H1 (cell line): ENCODE measurements around the gene RFPL1. TPM values are rescaled to one million over a fixed set of nuclear protein-coding genes. Genes with fewer than 3 reads are reported as not detected.

Source experiments
- CTCF ChIA-PET: fragments of 300-600 bp; sonication (Branson Sonifier 250); formaldehyde crosslinking; loops from one replicate; lab custom pipeline; 2021; ENCODE audit not compliant: partially characterized antibody; lab: Charles Lee
- POLR2A ChIA-PET: fragments of 300-600 bp; sonication (Branson Sonifier 250); formaldehyde crosslinking; loops from one replicate; lab custom pipeline; 2021; ENCODE audit warnings: inconsistent platforms; ENCODE audit not compliant: partially characterized antibody; lab: Charles Lee
- DNase-seq, 2 experiments: peaks; one replicate each; pipeline versions ENCODE4 v3.0.0 to v3.0.0-alpha.2; 2010 to 2022; ENCODE audit warnings: low spot score in 2 of 2, low read depth in 1 of 2, mixed read lengths in 1 of 2
- FAIRE-seq: peaks from 2 replicates; lab custom pipeline; 2011; peaks lifted over from hg19 to GRCh38; lab: Jason Lieb, UNC
- H2AFZ ChIP-seq: 2 replicates; pipeline ENCODE4 v1.8.1; 2012; ENCODE audit warnings: low read length, inconsistent platforms
- H2AK5ac ChIP-seq: 2 replicates; pipeline ENCODE4 v1.6.1; 2013; ENCODE audit warnings: low read depth, low read length
- H2BK120ac ChIP-seq: replicated peaks from 2 replicates; pipeline ENCODE3; 2013; ENCODE audit warnings: low read depth, low read length, inconsistent platforms
- H2BK12ac ChIP-seq: 2 replicates; pipeline ENCODE4 v1.6.1; 2013; ENCODE audit warnings: low read depth, low read length
- H2BK15ac ChIP-seq: 2 replicates; pipeline ENCODE4 v1.6.1; 2013; ENCODE audit warnings: low read length
- H2BK20ac ChIP-seq: 2 replicates; pipeline ENCODE4 v1.6.1; 2013; ENCODE audit warnings: low read length
- H2BK5ac ChIP-seq: 2 replicates; pipeline ENCODE4 v1.6.1; 2013; ENCODE audit warnings: low read depth, low read length
- H3K14ac ChIP-seq: 2 replicates; pipeline ENCODE4 v1.6.1; 2013; ENCODE audit warnings: inconsistent platforms; ENCODE audit not compliant: insufficient read length
- H3K18ac ChIP-seq: 2 replicates; pipeline ENCODE4 v1.6.1; 2013; ENCODE audit warnings: low read length; ENCODE audit errors: extremely low read depth
- H3K23ac ChIP-seq: 2 replicates; pipeline ENCODE4 v1.6.1; 2013; ENCODE audit warnings: inconsistent platforms; ENCODE audit not compliant: insufficient read length
- H3K23me2 ChIP-seq: 2 replicates; pipeline ENCODE4 v1.6.1; 2013; ENCODE audit warnings: low read depth, low read length
- H3K27ac ChIP-seq: 2 replicates; pipeline ENCODE4 v1.6.1; 2011; ENCODE audit warnings: low read depth, low read length, inconsistent platforms
- H3K27me3 ChIP-seq, 4 experiments: replicated peaks in 1 of 4; 1 replicate in 1 of 4; 2 replicates in 3 of 4; pipeline versions ENCODE4 v1.6.1 to v1.8.1; 2011 to 2013; ENCODE audit warnings: low read length in 3 of 4, mild to moderate bottlenecking in 3 of 4, inconsistent platforms in 2 of 4, mixed read lengths in 2 of 4, moderate library complexity in 1 of 4; ENCODE audit not compliant: control insufficient read depth in 3 of 4, insufficient read depth in 3 of 4; ENCODE audit errors: extremely low read depth in 1 of 4
- H3K36me3 ChIP-seq, 4 experiments: 2 replicates each; pipeline versions ENCODE4 v1.6.1 to v1.8.1; 2011 to 2013; ENCODE audit warnings: mild to moderate bottlenecking in 4 of 4, low read length in 3 of 4, moderate library complexity in 2 of 4, control low read depth in 1 of 4, inconsistent platforms in 1 of 4; ENCODE audit not compliant: insufficient read depth in 4 of 4, control insufficient read depth in 2 of 4
- H3K4ac ChIP-seq: replicated peaks from 2 replicates; pipeline ENCODE3; 2013; ENCODE audit warnings: low read length, low read depth, mixed read lengths, inconsistent platforms; ENCODE audit not compliant: insufficient read length
- H3K4me1 ChIP-seq, 4 experiments: replicated peaks in 1 of 4; 1 replicate in 1 of 4; 2 replicates in 3 of 4; pipeline versions ENCODE4 v1.6.1 to v1.8.1; 2011 to 2013; ENCODE audit warnings: low read length in 3 of 4, inconsistent platforms in 2 of 4, mixed read lengths in 1 of 4; ENCODE audit not compliant: insufficient read depth in 4 of 4, control insufficient read depth in 3 of 4
- H3K4me2 ChIP-seq, 2 experiments: 2 replicates each; pipeline versions ENCODE4 v1.6.1 to v1.8.1; 2011 to 2013; ENCODE audit warnings: low read depth in 2 of 2, low read length in 2 of 2, control low read depth in 1 of 2, inconsistent platforms in 1 of 2, mild to moderate bottlenecking in 1 of 2; ENCODE audit not compliant: insufficient read depth in 1 of 2
- H3K4me3 ChIP-seq, 4 experiments: fragments of 200-600, 300-600 bp in 1 of 4; sonication (generic), shearing (Covaris generic), sonication (Bioruptor Twin) in 1 of 4; 2 replicates each; pipeline versions ENCODE4 v1.5.1 to v1.8.1; 2011 to 2016; ENCODE audit warnings: low read length in 4 of 4, low read depth in 3 of 4, control low read depth in 2 of 4, inconsistent platforms in 2 of 4, mild to moderate bottlenecking in 2 of 4, mixed read lengths in 1 of 4, moderate library complexity in 1 of 4; ENCODE audit not compliant: insufficient read depth in 2 of 4; ENCODE audit errors: extremely low read depth in 1 of 4
- H3K56ac ChIP-seq: replicated peaks from 2 replicates; pipeline ENCODE3; 2013; ENCODE audit warnings: low read depth, mild to moderate bottlenecking, mixed read lengths, low read length, inconsistent platforms; ENCODE audit not compliant: insufficient read length
- H3K79me1 ChIP-seq: 2 replicates; pipeline ENCODE4 v1.6.1; 2013; ENCODE audit warnings: low read depth, low read length, control low read depth
- H3K79me2 ChIP-seq, 2 experiments: 2 replicates each; pipeline versions ENCODE4 v1.6.1 to v1.8.1; 2012 to 2013; ENCODE audit warnings: low read length in 2 of 2, mild to moderate bottlenecking in 2 of 2, inconsistent platforms in 1 of 2; ENCODE audit not compliant: insufficient read depth in 2 of 2, control insufficient read depth in 1 of 2
- H3K9ac ChIP-seq, 4 experiments: replicated peaks in 1 of 4; 1 replicate in 1 of 4; 2 replicates in 3 of 4; pipeline versions ENCODE4 v1.6.1 to v1.8.1; 2011 to 2013; ENCODE audit warnings: low read depth in 3 of 4, low read length in 3 of 4, control low read depth in 2 of 4, mild to moderate bottlenecking in 2 of 4, moderate library complexity in 2 of 4, inconsistent platforms in 1 of 4; ENCODE audit errors: extremely low read depth in 1 of 4
- H3K9me3 ChIP-seq, 2 experiments: 2 replicates each; pipeline versions ENCODE4 v1.6.1 to v1.8.1; 2012 to 2013; ENCODE audit warnings: mild to moderate bottlenecking in 2 of 2, moderate library complexity in 2 of 2, control low read depth in 1 of 2, inconsistent platforms in 1 of 2, low read depth in 1 of 2, low read length in 1 of 2, mixed read lengths in 1 of 2; ENCODE audit not compliant: insufficient read depth in 2 of 2
- H4K20me1 ChIP-seq, 2 experiments: replicated peaks in 1 of 2; 2 replicates each; pipeline versions ENCODE3 to v1.8.1; 2011 to 2013; ENCODE audit warnings: inconsistent platforms in 2 of 2, low read length in 2 of 2, mild to moderate bottlenecking in 1 of 2; ENCODE audit not compliant: insufficient read depth in 2 of 2, control insufficient read depth in 1 of 2
- H4K5ac ChIP-seq: 2 replicates; pipeline ENCODE4 v1.6.1; 2013; ENCODE audit warnings: low read length, low read depth, mixed read lengths, inconsistent platforms; ENCODE audit not compliant: insufficient read length
- H4K8ac ChIP-seq: 2 replicates; pipeline ENCODE4 v1.8.0; 2013; ENCODE audit warnings: mild to moderate bottlenecking, moderate library complexity, low read length, inconsistent platforms; ENCODE audit not compliant: insufficient read depth; ENCODE audit errors: extremely low read depth
- H4K91ac ChIP-seq: replicated peaks from 2 replicates; pipeline ENCODE3; 2013; ENCODE audit warnings: low read length, mixed read lengths, inconsistent platforms; ENCODE audit not compliant: insufficient read length
- E2F6 ChIP-seq: IDR thresholded peaks from 2 replicates; pipeline ENCODE4 v1.6.1; 2012; ENCODE audit warnings: inconsistent platforms
- GTF2F1 ChIP-seq: IDR thresholded peaks from 2 replicates; pipeline ENCODE4 v1.6.1; 2012; ENCODE audit warnings: low read depth, low read length, improper control_type of control experiment, borderline replicate concordance
- HDAC6 ChIP-seq: IDR thresholded peaks from one replicate; pipeline ENCODE4 v1.7.1; 2012; ENCODE audit warnings: low read depth, mild to moderate bottlenecking, inconsistent platforms, low read length, moderate library complexity
- PHF8 ChIP-seq: fragments of 200-600 bp; sonication (generic); conservative IDR thresholded peaks from 2 replicates; pipeline ENCODE4 v1.7.1; 2012; ENCODE audit warnings: low read depth, mild to moderate bottlenecking, inconsistent platforms, low read length, moderate library complexity
- RXRA ChIP-seq: IDR thresholded peaks from 2 replicates; pipeline ENCODE4 v1.6.1; 2011; ENCODE audit warnings: low read depth, mild to moderate bottlenecking, low read length, moderate library complexity; ENCODE audit not compliant: insufficient read depth
- SAP30 ChIP-seq: fragments of 300-600 bp; sonication (generic); IDR thresholded peaks from 2 replicates; pipeline ENCODE4 v1.7.1; 2012; ENCODE audit warnings: low read length, moderate library complexity, mild to moderate bottlenecking, inconsistent platforms; ENCODE audit not compliant: insufficient read depth, insufficient replicate concordance
- SIX5 ChIP-seq: IDR thresholded peaks from 2 replicates; pipeline ENCODE4 v1.6.1; 2011; ENCODE audit warnings: mild to moderate bottlenecking, low read depth, low read length
- SP1 ChIP-seq: IDR thresholded peaks from 2 replicates; pipeline ENCODE4 v1.6.1; 2011; ENCODE audit warnings: low read depth, low read length
- WGBS, 2 experiments: shearing (Covaris generic) in 1 of 2; methylation state at CpG; one replicate each; pipeline versions ENCODE4 v1.1.6 to v1.1.7; 2013 to 2015; ENCODE audit warnings: low lambda C conversion rate in 2 of 2, mixed read lengths in 2 of 2, inconsistent platforms in 1 of 2, low coverage in 1 of 2, missing lambda C conversion rate in 1 of 2; ENCODE audit not compliant: insufficient replicate concordance in 2 of 2, insufficient coverage in 1 of 2, insufficient read length in 1 of 2; ENCODE audit errors: extremely low coverage in 1 of 2, missing lambda C conversion rate in 1 of 2; 5-methylcytosine and 5-hydroxymethylcytosine counted together
- polyA plus RNA-seq, 7 experiments: library from polyadenylated mRNA; depleted of rRNA in 3 of 7; stranded (reverse) in 5 of 7; unstranded in 2 of 7; fragments of >200 nt in 5 of 7; fragments of 200-250 nt in 2 of 7; gene quantifications; 1 replicate in 5 of 7; 2 replicates in 1 of 7; 4 replicates in 1 of 7; pipeline versions ENCODE4 v1.2.1 to v1.2.3, GENCODE V29; 2011 to 2013; ENCODE audit warnings: missing spikeins in 2 of 7, mixed read lengths in 2 of 7
- total RNA-seq: library from RNA; stranded (reverse); fragmentation: NEBNext Ultra II Directional; extraction: Animal tissue kit (Norgen Biotek cat#: 25700); gene quantifications from 2 replicates; pipeline ENCODE4 v1.2.1, GENCODE V29; 2021
- TF ChIP-seq, protein P1 (sequence below): IDR thresholded peaks from 2 replicates; pipeline ENCODE4 v1.6.1; 2012; ENCODE audit warnings: inconsistent platforms

RFPL1 gene
- total and polyA plus RNA-seq, 2 of the 8 experiments (the other 6 are each of a cell fraction or from before 2014, with no cell fraction given): not detected

DNA sequence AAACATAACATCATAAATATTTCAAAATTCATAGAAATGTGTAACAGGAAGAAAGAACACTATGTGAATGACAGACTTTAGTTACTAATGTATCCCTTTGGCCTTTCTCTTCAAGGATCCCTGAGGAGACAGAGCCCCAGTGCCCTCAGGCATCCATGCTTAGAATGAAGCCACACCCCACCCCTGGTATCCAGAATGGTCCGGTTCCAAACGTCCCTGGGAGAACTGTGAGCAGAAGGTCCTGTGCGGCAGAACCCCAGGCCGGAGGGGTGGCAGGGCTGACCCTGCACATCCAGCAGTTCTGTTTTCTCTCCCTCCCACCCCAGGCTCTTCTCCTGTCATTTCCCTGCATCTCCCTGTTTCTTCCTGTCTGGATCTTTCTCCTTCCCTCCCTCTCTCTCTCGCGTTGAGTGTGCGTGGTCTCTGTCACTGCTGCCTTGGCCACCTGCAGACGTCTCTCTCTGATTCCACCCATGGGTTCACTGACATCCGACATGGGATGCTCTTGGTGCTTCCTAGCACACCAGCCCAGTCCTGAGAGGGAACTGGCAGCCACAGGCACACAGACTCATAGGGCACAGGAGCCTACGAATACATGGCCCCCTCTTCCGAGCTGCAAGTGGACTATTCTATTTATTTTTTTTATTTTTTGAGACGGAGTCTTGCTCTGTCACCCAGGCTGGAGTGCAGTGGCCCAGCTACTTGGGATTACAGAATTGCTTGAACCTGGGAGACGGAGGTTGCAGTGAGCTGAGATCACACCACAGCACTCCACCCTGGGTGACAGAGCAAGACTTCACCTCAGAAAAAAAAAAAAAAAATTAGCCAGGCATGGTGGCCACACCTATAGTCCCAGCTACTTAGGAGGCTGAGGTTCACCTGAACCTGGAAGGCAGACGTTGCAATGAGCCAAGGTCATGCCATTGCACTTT, 5.7 kb downstream of the RFPL1 start:
- peak overlapping the region; percentile 79; the same call in 1 of the 2 replicates for H4K8ac ChIP-seq
- peaks cover 0 to 2% of the 10 kb centered on the region in 2 experiments for H4K20me1 ChIP-seq
- ChIA-PET CTCF (interaction anchor here (0.6 to 1.1 kb wide), 4 partner anchors 12 to 294 kb away, joined by 3 to 5 read pairs (median 3); no protein-coding TSS in a partner anchor), POLR2A (interaction anchor here (0.6 to 1.4 kb wide), 3 partner anchors 9 to 24 kb away, joined by 3 to 6 read pairs (median 3); no protein-coding TSS in a partner anchor)
- H2BK15ac ChIP-seq: no peak overlapping the region
- no peak overlapping the region for H3K4me3 ChIP-seq
- H3K14ac ChIP-seq: no peak overlapping the region
- no peaks in the 10 kb centered on the region for H3K36me3 ChIP-seq
- 76% methylated on average over 14 of the region's 14 CpGs; no CpG with 5 or more reads in 1 of the 2 experiments for WGBS, 2 experiments
- no peak overlapping the region for H3K4me2 ChIP-seq
- peak overlapping the region; percentile 33; the same call in 1 of the 2 replicates for H2BK12ac ChIP-seq
- H4K5ac ChIP-seq: no peak overlapping the region
- no peak overlapping the region for H3K4ac ChIP-seq
- H3K79me2 ChIP-seq: no peaks in the 10 kb centered on the region
- H3K18ac ChIP-seq: no peak overlapping the region
- H3K56ac ChIP-seq: no peak overlapping the region
- H3K27me3 ChIP-seq: no peaks in the 10 kb centered on the region
- H3K23me2 ChIP-seq: no peaks in the 10 kb centered on the region
- no peak overlapping the region; the same call in 1 of the 2 replicates for H2AFZ ChIP-seq
- no peaks in the 10 kb centered on the region for H3K9me3 ChIP-seq
- no peak overlapping the region for H4K91ac ChIP-seq
- no peaks in the 10 kb centered on the region; a peak in 2 of 7 replicates for H3K4me1 ChIP-seq
- DNase-seq: no peak
- no peak overlapping the region for H2BK20ac ChIP-seq
- H2BK120ac ChIP-seq: no peak overlapping the region
- no peak overlapping the region for H2AK5ac ChIP-seq
- FAIRE-seq: no peak
- no peak overlapping the region for H3K27ac ChIP-seq
- no peak overlapping the region; a peak in 1 of 7 replicates for H3K9ac ChIP-seq
- no peak overlapping the region for H3K23ac ChIP-seq
- H2BK5ac ChIP-seq: no peak overlapping the region
- H3K79me1 ChIP-seq: no peaks in the 10 kb centered on the region
- TF ChIP-seq GTF2F1 (no peak), HDAC6 (no peak), SAP30 (no peak), SP1 (no peak), PHF8 (no peak), SIX5 (no peak), E2F6 (no peak), RXRA (no peak)
- TF ChIP-seq, protein P1, sequence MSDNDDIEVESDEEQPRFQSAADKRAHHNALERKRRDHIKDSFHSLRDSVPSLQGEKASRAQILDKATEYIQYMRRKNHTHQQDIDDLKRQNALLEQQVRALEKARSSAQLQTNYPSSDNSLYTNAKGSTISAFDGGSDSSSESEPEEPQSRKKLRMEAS: no peak
